Caco-2 (cell line): ENCODE data around the gene PACSIN2. TPM values are rescaled to one million over a fixed set of nuclear protein-coding genes. Genes with fewer than 3 reads are reported as not detected.

Experiments
- BruUV-seq: library from RNA; stranded (reverse); fragments of 400-500 nt; replicated peaks from 2 replicates; lab custom pipeline; 2021; lab: Mats Ljungman, UMichigan
- CTCF ChIA-PET: fragments of 300-600 bp; sonication (Branson Sonifier 250); formaldehyde crosslinking; loops from one replicate; lab custom pipeline; 2022; ENCODE audit warnings: antibody characterized with exemption; lab: Charles Lee
- POLR2A ChIA-PET: fragments of 300-600 bp; sonication (Branson Sonifier 250); formaldehyde crosslinking; loops from one replicate; lab custom pipeline; 2022; ENCODE audit warnings: antibody characterized with exemption; lab: Charles Lee
- DNase-seq, 2 experiments: peaks; one replicate each; pipeline versions ENCODE4 v3.0.0 to v3.0.0-alpha.2; 2020 to 2022
- H3K27me3 ChIP-seq: replicated peaks from 2 replicates; pipeline ENCODE4 v1.6.0; 2011; ENCODE audit warnings: low read length; ENCODE audit not compliant: control insufficient read depth, insufficient read depth
- H3K36me3 ChIP-seq: 2 replicates; pipeline ENCODE4 v1.5.1; 2011; ENCODE audit warnings: low read length; ENCODE audit not compliant: control insufficient read depth, insufficient read depth
- H3K4me1 ChIP-seq: fragments of 250-450 bp; sonication (Bioruptor Pico); 2 replicates; pipeline ENCODE4 v1.5.1; 2020; ENCODE audit warnings: mild to moderate bottlenecking
- H3K4me3 ChIP-seq: 2 replicates; pipeline ENCODE4 v1.5.1; 2011; ENCODE audit warnings: low read depth, mild to moderate bottlenecking, control low read depth, low read length
- H3K9me3 ChIP-seq: fragments of 250-450 bp; sonication (Bioruptor Pico); 2 replicates; pipeline ENCODE4 v1.5.1; 2020; ENCODE audit warnings: mild to moderate bottlenecking, moderate library complexity
- H3K27ac Mint-ChIP-seq: one replicate; pipeline ENCODE4 v1.8.0; 2022; ENCODE audit warnings: mixed read lengths; ENCODE audit not compliant: unreplicated experiment
- H3K27me3 Mint-ChIP-seq: one replicate; pipeline ENCODE4 v1.8.0; 2022; ENCODE audit warnings: mixed read lengths; ENCODE audit not compliant: insufficient read depth, unreplicated experiment
- H3K36me3 Mint-ChIP-seq: one replicate; pipeline ENCODE4 v1.8.0; 2022; ENCODE audit warnings: mild to moderate bottlenecking, mixed read lengths; ENCODE audit not compliant: insufficient read depth, unreplicated experiment
- H3K4me1 Mint-ChIP-seq: one replicate; pipeline ENCODE4 v1.8.0; 2022; ENCODE audit warnings: low read depth, mixed read lengths; ENCODE audit not compliant: unreplicated experiment
- H3K4me3 Mint-ChIP-seq: one replicate; pipeline ENCODE4 v1.8.0; 2022; ENCODE audit warnings: mild to moderate bottlenecking, moderate library complexity, mixed read lengths; ENCODE audit not compliant: unreplicated experiment
- H3K9me3 Mint-ChIP-seq: one replicate; pipeline ENCODE4 v1.8.0; 2022; ENCODE audit warnings: mixed read lengths; ENCODE audit not compliant: unreplicated experiment
- intact Hi-C: fragments of 100-400 bp; cut with micrococcal nuclease; formaldehyde crosslinking; loops from one replicate; pipeline ENCODE4 v1.10.0; 2022; ENCODE audit not compliant: unreplicated experiment
- total RNA-seq: library from RNA; stranded (reverse); gene quantifications from 2 replicates; pipeline ENCODE4 v1.2.3, GENCODE V29; 2022
- TF ChIP-seq, protein P1 (sequence below), 2 experiments: fragments of 200-600 bp in 1 of 2; IDR thresholded peaks; 1 replicate in 1 of 2; 2 replicates in 1 of 2; pipeline versions ENCODE4 v1.5.1 to v1.8.0; 2011 to 2022; ENCODE audit warnings: antibody characterized with exemption in 1 of 2, control low read depth in 1 of 2, inconsistent platforms in 1 of 2, low read depth in 1 of 2, low read length in 1 of 2, mild to moderate bottlenecking in 1 of 2, moderate library complexity in 1 of 2; ENCODE audit not compliant: insufficient read depth in 1 of 2, severe bottlenecking in 1 of 2, unreplicated experiment in 1 of 2

The PACSIN2 gene
- total RNA-seq, 1 experiment from 2014 or later, result 122 TPM

DNA sequence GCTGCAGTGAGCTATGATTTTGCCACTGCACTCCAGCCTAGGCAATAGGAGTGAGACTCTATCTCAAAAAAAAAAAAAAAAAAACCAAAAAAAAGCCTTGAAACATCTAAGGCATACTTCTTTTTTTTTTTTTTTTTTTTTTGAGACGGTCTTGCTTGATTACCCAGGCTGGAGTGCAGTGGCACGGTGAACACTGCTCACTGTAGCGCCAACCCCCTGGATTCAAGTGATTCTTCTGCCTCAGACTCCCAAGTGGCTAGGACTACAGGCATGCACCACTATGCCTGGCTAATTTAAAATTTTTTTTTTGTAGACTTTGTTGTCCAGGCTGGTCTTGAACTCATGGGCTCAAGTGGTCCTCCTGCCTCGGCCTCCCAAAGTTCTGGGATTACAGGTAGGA is 177.4 kb downstream of the PACSIN2 start:
- Mint-ChIP-seq H3K36me3 (peaks cover 31% of the 10 kb centered on the region), H3K27me3 (no peaks in the 10 kb centered on the region), H3K4me3 (no peak overlapping the region), H3K9me3 (no peaks in the 10 kb centered on the region), H3K4me1 (no peaks in the 10 kb centered on the region), H3K27ac (no peak overlapping the region)
- no TSS peak for BruUV-seq
- no peak for DNase-seq
- H3K4me3 ChIP-seq, result no peak overlapping the region
- ChIA-PET POLR2A (no interaction called here), CTCF (no interaction called here)
- H3K4me1 ChIP-seq, result no peaks in the 10 kb centered on the region
- H3K27me3 ChIP-seq, result no peaks in the 10 kb centered on the region
- H3K9me3 ChIP-seq, result no peaks in the 10 kb centered on the region
- H3K36me3 ChIP-seq, result peaks cover 2% of the 10 kb centered on the region; the same call in 1 of the 2 replicates
- intact Hi-C loops, result no loop called here
- TF ChIP-seq, protein P1, sequence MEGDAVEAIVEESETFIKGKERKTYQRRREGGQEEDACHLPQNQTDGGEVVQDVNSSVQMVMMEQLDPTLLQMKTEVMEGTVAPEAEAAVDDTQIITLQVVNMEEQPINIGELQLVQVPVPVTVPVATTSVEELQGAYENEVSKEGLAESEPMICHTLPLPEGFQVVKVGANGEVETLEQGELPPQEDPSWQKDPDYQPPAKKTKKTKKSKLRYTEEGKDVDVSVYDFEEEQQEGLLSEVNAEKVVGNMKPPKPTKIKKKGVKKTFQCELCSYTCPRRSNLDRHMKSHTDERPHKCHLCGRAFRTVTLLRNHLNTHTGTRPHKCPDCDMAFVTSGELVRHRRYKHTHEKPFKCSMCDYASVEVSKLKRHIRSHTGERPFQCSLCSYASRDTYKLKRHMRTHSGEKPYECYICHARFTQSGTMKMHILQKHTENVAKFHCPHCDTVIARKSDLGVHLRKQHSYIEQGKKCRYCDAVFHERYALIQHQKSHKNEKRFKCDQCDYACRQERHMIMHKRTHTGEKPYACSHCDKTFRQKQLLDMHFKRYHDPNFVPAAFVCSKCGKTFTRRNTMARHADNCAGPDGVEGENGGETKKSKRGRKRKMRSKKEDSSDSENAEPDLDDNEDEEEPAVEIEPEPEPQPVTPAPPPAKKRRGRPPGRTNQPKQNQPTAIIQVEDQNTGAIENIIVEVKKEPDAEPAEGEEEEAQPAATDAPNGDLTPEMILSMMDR (IDR thresholded peaks at IDR 0.05; ENCODE audit: insufficient read depth in 1 of 2, low read depth in 1 of 2, low read length in 1 of 2, severe bottlenecking in 1 of 2, unreplicated experiment in 1 of 2), result no peak

DNA sequence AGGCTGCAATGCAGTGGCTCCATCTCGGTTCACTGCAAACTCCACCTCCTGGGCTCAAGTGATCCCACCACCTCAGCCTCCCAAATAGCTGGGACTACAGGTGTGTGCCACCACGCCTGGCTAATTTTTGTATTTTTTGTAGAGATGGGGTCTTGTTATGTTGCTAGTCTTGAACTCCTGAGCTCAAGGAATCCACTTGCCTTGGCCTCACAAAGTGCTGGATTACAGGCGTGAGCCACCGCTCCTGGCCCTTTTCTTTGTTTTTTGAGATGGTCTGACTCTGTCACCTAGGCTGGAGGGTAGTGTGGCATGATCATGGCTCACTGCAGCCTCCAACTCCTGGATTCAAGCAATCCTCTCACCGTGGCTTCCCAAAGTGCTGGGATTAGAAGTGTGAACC is 178.9 kb downstream of the PACSIN2 start:
- ChIA-PET CTCF (interaction anchor here (0.7 kb wide), 1 partner anchor 67 kb away, joined by 3 read pairs; no protein-coding TSS in a partner anchor), POLR2A (no interaction called here)
- intact Hi-C loops, result no loop called here
- no peak for DNase-seq
- Histone ChIP-seq H3K4me1 (no peaks in the 10 kb centered on the region), H3K4me3 (no peak overlapping the region), H3K27me3 (no peaks in the 10 kb centered on the region), H3K9me3 (no peaks in the 10 kb centered on the region), H3K36me3 (peaks cover 2% of the 10 kb centered on the region; the same call in 1 of the 2 replicates)
- Mint-ChIP-seq H3K4me1 (no peaks in the 10 kb centered on the region), H3K36me3 (peaks cover 35% of the 10 kb centered on the region), H3K27ac (no peak overlapping the region), H3K9me3 (no peaks in the 10 kb centered on the region), H3K27me3 (no peaks in the 10 kb centered on the region), H3K4me3 (no peak overlapping the region)
- no TSS peak for BruUV-seq
- TF ChIP-seq, protein P1 (IDR thresholded peaks at IDR 0.05; ENCODE audit: insufficient read depth in 1 of 2, low read depth in 1 of 2, low read length in 1 of 2, severe bottlenecking in 1 of 2, unreplicated experiment in 1 of 2), result no peak

DNA sequence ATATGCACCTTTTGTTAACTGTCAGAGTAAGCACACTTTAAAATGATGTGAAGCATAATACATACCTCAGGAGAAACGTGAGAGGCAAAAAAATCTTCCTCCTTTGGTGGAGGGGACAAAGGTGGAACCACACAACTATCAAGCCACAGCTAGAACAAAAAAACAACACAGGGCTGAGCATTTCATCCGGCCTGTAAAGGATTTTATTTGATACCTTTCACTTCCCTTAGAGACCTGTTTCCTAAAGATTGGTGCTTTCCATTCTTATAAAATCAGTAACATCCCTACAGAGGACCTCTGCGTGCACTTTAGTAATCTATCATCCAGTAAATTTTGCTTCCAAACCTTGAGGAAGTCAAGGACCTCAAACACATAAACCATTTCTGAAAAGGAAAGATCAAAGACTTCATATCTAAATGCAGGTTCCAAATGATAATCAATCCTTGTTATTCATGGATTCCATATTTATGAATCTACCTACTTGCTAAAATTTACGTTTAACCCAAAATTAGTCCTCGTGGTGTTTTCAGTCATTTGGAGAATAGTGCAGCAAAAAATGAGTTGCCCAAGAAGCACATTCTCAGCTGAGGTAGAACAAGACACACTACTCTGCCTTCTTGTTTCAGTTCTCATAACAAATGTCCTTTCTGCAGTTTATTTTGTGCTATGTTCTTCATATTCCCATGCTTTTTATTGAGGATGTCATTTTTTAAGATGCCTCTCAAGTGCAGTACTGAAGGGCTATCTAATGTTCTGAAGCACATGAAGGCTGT is 180.6 kb downstream of the PACSIN2 start:
- no peaks in the 10 kb centered on the region for H3K4me1 ChIP-seq
- no peaks in the 10 kb centered on the region for H3K36me3 ChIP-seq
- ChIA-PET CTCF (no interaction called here), POLR2A (no interaction called here)
- H3K27me3 Mint-ChIP-seq, result no peaks in the 10 kb centered on the region
- intact Hi-C loops, result no loop called here
- no peak overlapping the region for H3K27ac Mint-ChIP-seq
- no peak for DNase-seq
- H3K4me1 Mint-ChIP-seq, result no peaks in the 10 kb centered on the region
- H3K36me3 Mint-ChIP-seq, result peaks cover 34% of the 10 kb centered on the region
- H3K4me3 Mint-ChIP-seq, result no peak overlapping the region
- TF ChIP-seq, protein P1 (IDR thresholded peaks at IDR 0.05; ENCODE audit: insufficient read depth in 1 of 2, low read depth in 1 of 2, low read length in 1 of 2, severe bottlenecking in 1 of 2, unreplicated experiment in 1 of 2), result no peak
- BruUV-seq, result no TSS peak
- H3K27me3 ChIP-seq, result no peaks in the 10 kb centered on the region
- no peaks in the 10 kb centered on the region for H3K9me3 ChIP-seq
- no peak overlapping the region for H3K4me3 ChIP-seq
- no peaks in the 10 kb centered on the region for H3K9me3 Mint-ChIP-seq
